ENCODE results near the gene POC1A.

DNA sequence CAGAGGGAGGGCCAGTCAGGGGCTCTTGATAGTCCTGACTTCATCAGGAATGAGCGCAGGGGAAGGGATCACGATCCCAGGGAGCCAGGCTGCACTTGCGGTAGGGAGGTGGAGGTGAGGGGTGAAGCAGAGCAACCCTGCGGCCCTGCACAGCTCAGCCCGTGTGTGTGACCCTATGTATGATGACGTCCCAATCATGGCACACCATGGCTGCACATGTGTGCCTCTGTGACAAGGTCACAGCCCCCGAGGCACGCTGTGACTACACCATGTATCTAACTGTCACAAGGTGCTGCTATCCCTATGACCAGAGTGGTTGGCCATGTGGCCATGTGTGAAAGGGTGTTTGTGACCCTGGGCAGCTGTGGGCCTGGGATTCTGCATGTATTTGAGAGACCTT, 30.5 kb upstream of the POC1A start:
- no peak for TF ChIP-seq CTCF (IDR thresholded peaks at IDR 0.05; ENCODE audit: insufficient read depth, low read depth, low read length)
- TF ChIP-seq EZH2 (IDR thresholded peaks at IDR 0.05; ENCODE audit: insufficient read depth, low read length) = no peak
